HG02840 (cell line): ENCODE data around the gene TMEM39B.

Experiments
- ATAC-seq: cut with Tn5 transposase; IDR thresholded peaks from one replicate; pipeline ENCODE4 v1.9.1; 2021; ENCODE audit warnings: mild to moderate bottlenecking, moderate library complexity, moderate number of reproducible peaks; ENCODE audit not compliant: unreplicated experiment, low FRiP score

TMEM39B gene

DNA sequence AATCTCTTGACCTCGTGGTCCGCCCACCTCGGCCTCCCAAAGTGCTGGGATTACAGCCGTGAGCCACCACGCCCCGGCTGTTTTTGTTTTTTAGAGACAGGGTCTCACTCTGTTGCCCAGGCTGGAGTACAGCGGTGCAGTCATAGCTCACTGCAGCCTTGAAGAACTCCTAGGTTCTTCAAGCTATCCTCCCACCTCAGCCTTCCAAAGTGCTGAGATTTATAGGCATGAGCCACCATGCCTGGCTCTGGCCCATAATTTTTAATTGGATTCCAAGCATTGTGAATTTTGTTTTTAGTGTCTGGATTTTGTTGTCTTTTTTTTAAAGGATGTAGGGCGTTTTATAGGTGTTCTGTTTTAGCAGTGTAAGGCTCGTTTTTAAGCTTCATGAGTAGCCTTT, 78.1 kb downstream of the TMEM39B start:
- ATAC-seq: no peak

DNA sequence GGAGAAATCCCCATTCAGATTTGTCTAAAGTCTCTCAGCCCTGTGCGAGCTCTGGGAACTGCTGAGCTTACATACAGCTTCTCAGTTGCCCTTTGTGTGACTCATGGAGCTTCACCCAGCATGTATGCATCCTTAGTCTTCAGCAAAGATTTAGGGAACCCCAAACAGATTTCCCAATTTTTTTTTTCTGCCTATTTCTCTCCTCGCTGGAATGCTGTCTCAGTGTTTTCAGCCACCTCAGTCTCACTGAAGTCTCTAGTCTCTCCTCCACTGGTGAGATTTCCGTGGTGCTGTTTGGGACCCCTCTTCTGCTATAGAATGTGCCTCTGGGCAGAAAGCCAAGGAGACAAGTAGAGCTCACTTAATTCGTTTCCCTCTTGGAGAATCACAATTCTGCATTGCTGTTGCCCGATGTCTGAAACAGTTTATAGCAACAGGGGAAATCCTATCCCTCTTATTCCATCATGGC, 78.6 kb downstream of the TMEM39B start:
- ATAC-seq: no peak
